Osteocyte (in vitro differentiated cells): ENCODE results near the gene TRIM52. TPM values are rescaled to one million over a fixed set of nuclear protein-coding genes. Genes with fewer than 3 reads are reported as not detected.

ENCODE experiments used
- DNase-seq: peaks from one replicate; pipeline ENCODE4 v3.0.0; 2021; ENCODE audit warnings: mixed read lengths; ENCODE audit not compliant: unreplicated experiment; ENCODE audit errors: extremely low spot score
- H3K27ac Mint-ChIP-seq: one replicate; pipeline ENCODE4 v1.8.0; 2021; ENCODE audit warnings: mild to moderate bottlenecking, mixed read lengths; ENCODE audit not compliant: unreplicated experiment
- H3K27me3 Mint-ChIP-seq: one replicate; pipeline ENCODE4 v1.8.0; 2021; ENCODE audit warnings: mixed read lengths; ENCODE audit not compliant: unreplicated experiment
- H3K36me3 Mint-ChIP-seq: one replicate; pipeline ENCODE4 v1.8.0; 2021; ENCODE audit warnings: mixed read lengths; ENCODE audit not compliant: unreplicated experiment
- H3K4me1 Mint-ChIP-seq: one replicate; pipeline ENCODE4 v1.8.0; 2021; ENCODE audit warnings: mixed read lengths; ENCODE audit not compliant: unreplicated experiment
- H3K4me3 Mint-ChIP-seq: one replicate; pipeline ENCODE4 v1.8.0; 2021; ENCODE audit warnings: mild to moderate bottlenecking, moderate library complexity, mixed read lengths; ENCODE audit not compliant: unreplicated experiment
- H3K9me3 Mint-ChIP-seq: one replicate; pipeline ENCODE4 v1.8.0; 2021; ENCODE audit warnings: mixed read lengths; ENCODE audit not compliant: unreplicated experiment
- CTCF ChIP-seq: fragments of 200-600 bp; sonication (generic); IDR thresholded peaks from 2 replicates; pipeline ENCODE4 v1.5.0; 2021; ENCODE audit warnings: antibody characterized with exemption, mild to moderate bottlenecking, moderate library complexity
- total RNA-seq: library from RNA; stranded (reverse); gene quantifications from 2 replicates; pipeline ENCODE4 v1.2.1, GENCODE V29; 2021

The TRIM52 gene
- total RNA-seq, 1 donor from 2014 or later: 12.8 TPM

- Mint-ChIP-seq H3K4me3 (peak overlapping the region; percentile 27), H3K9me3 (no peaks in the 10 kb centered on the region), H3K27ac (peak overlapping the region; percentile 64), H3K36me3 (no peaks in the 10 kb centered on the region), H3K4me1 (peaks cover 38% of the 10 kb centered on the region), H3K27me3 (no peaks in the 10 kb centered on the region)
- no peak for DNase-seq
- TF ChIP-seq CTCF: no peak
Measured at GRCh38 chr5:181219262-181220177, 41.4 kb downstream of the TRIM52 start.

- no peaks in the 10 kb centered on the region for H3K9me3 Mint-ChIP-seq
- DNase-seq: no peak
- H3K36me3 Mint-ChIP-seq: no peaks in the 10 kb centered on the region
- no peak for TF ChIP-seq CTCF
- H3K27ac Mint-ChIP-seq: peak overlapping the region; percentile 90
- peak overlapping the region; percentile 83 for H3K4me3 Mint-ChIP-seq
- H3K27me3 Mint-ChIP-seq: peaks cover under 1% of the 10 kb centered on the region
- peaks cover 31% of the 10 kb centered on the region for H3K4me1 Mint-ChIP-seq
Measured at GRCh38 chr5:181218795-181219124, 42.2 kb downstream of the TRIM52 start.

GRCh38 chr5:181217803-181218062 is 43.2 kb downstream of the TRIM52 start:
- Mint-ChIP-seq H3K9me3 (no peaks in the 10 kb centered on the region), H3K36me3 (no peaks in the 10 kb centered on the region), H3K27ac (peak overlapping the region; percentile 90), H3K4me1 (peaks cover 27% of the 10 kb centered on the region), H3K27me3 (peaks cover 3% of the 10 kb centered on the region), H3K4me3 (peak overlapping the region; percentile 83)
- TF ChIP-seq CTCF: no peak
- no peak for DNase-seq

GRCh38 chr5:181217111-181217802 is 43.7 kb downstream of the TRIM52 start:
- peaks cover 27% of the 10 kb centered on the region for H3K4me1 Mint-ChIP-seq
- peak; percentile 87 for DNase-seq
- H3K27ac Mint-ChIP-seq: peak overlapping the region; percentile 90
- peak; percentile 12 for TF ChIP-seq CTCF
- H3K4me3 Mint-ChIP-seq: peak overlapping the region; percentile 83
- H3K36me3 Mint-ChIP-seq: no peaks in the 10 kb centered on the region
- H3K9me3 Mint-ChIP-seq: no peaks in the 10 kb centered on the region
- peaks cover 3% of the 10 kb centered on the region for H3K27me3 Mint-ChIP-seq
